Measurements from ENCODE around the gene PCDHGA7. TPM values are rescaled to one million over a fixed set of nuclear protein-coding genes. Genes with fewer than 3 reads are reported as not detected.
"Not testable (repeated sequence)": the region's sequence is repeated elsewhere in the genome, so short reads cannot be mapped to it uniquely, and the experiment has no call there.

PCDHGA7 gene
- total RNA-seq, 1 donor from 2014 or later: 5.2 TPM

DNA sequence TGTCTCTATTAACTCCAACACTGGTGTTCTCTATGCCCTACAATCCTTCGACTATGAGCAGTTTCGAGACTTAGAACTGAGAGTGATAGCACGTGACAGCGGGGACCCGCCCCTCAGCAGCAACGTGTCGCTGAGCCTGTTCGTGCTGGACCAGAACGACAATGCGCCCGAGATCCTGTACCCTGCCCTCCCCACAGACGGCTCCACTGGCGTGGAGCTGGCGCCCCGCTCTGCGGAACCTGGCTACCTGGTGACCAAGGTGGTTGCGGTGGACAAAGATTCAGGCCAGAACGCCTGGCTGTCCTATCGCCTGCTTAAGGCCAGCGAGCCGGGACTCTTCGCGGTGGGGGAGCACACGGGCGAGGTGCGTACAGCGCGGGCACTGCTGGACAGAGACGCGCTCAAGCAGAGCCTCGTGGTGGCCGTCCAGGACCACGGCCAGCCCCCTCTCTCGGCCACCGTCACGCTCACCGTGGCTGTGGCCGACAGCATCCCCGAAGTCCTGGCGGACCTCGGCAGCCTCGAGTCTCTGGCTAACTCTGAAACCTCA lies 40.3 kb downstream of the PCDHGA7 start:
- intact Hi-C loops (cut with DNase I): no loop called here
- Histone ChIP-seq H3K9me3 (peaks cover 98% of the 10 kb centered on the region), H3K36me3 (peaks cover 0 to 15% of the 10 kb centered on the region in 2 donors), H3K4me3 (no peak overlapping the region), H3K4me1 (no peaks in the 10 kb centered on the region), H3K27me3 (no peaks in the 10 kb centered on the region), H3K27ac (no peak overlapping the region)
- TF ChIP-seq, protein P1, sequence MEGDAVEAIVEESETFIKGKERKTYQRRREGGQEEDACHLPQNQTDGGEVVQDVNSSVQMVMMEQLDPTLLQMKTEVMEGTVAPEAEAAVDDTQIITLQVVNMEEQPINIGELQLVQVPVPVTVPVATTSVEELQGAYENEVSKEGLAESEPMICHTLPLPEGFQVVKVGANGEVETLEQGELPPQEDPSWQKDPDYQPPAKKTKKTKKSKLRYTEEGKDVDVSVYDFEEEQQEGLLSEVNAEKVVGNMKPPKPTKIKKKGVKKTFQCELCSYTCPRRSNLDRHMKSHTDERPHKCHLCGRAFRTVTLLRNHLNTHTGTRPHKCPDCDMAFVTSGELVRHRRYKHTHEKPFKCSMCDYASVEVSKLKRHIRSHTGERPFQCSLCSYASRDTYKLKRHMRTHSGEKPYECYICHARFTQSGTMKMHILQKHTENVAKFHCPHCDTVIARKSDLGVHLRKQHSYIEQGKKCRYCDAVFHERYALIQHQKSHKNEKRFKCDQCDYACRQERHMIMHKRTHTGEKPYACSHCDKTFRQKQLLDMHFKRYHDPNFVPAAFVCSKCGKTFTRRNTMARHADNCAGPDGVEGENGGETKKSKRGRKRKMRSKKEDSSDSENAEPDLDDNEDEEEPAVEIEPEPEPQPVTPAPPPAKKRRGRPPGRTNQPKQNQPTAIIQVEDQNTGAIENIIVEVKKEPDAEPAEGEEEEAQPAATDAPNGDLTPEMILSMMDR (IDR thresholded peaks at IDR 0.05): no peak
- TF ChIP-seq POLR2A (IDR thresholded peaks at IDR 0.05) (no peak), POLR2AphosphoS5 (IDR thresholded peaks at IDR 0.05; ENCODE audit: insufficient read depth in 1 of 2, low read depth in 1 of 2) (no peak)
- DNase-seq (ENCODE audit: extremely low spot score in 2 of 2): no peak

DNA sequence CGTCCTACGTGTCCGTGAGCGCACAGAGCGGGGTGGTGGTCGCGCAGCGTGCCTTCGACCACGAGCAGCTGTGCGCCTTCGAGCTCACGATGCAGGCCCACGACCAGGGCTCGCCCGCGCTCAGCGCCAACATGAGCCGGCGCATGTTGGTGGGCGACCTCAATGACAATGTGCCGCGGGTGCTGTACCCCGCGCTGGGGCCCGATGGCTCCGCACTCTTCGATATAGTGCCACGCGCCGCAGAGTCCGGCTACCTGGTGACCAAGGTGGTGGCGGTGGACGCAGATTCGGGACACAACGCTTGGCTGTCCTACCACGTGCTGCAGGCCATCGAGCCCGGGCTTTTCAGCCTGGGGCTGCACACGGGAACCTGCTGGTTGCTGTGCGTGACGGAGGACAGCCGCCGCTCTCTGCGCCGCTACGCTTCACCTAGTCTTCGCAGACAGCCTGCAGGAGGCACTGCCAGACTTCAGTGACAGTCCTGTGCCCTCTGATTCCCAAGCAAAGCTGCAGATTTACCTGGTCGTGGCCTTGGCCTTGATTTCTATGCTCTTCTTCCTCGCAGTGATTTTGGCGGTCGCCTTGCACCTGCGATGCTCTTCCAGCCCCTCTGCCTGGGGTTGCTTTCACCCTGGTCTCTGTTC lies 45.4 kb downstream of the PCDHGA7 start:
- Histone ChIP-seq H3K9me3 (peaks cover 92% of the 10 kb centered on the region), H3K36me3 (peaks cover 0 to 16% of the 10 kb centered on the region in 2 donors), H3K4me1 (no peaks in the 10 kb centered on the region), H3K27me3 (no peaks in the 10 kb centered on the region), H3K4me3 (no peak overlapping the region), H3K27ac (no peak overlapping the region)
- TF ChIP-seq POLR2A (IDR thresholded peaks at IDR 0.05) (no peak), POLR2AphosphoS5 (IDR thresholded peaks at IDR 0.05; ENCODE audit: insufficient read depth in 1 of 2, low read depth in 1 of 2) (no peak)
- TF ChIP-seq, protein P1 (IDR thresholded peaks at IDR 0.05): no peak
- intact Hi-C loops (cut with DNase I): no loop called here
- DNase-seq (ENCODE audit: extremely low spot score in 2 of 2): no peak

DNA sequence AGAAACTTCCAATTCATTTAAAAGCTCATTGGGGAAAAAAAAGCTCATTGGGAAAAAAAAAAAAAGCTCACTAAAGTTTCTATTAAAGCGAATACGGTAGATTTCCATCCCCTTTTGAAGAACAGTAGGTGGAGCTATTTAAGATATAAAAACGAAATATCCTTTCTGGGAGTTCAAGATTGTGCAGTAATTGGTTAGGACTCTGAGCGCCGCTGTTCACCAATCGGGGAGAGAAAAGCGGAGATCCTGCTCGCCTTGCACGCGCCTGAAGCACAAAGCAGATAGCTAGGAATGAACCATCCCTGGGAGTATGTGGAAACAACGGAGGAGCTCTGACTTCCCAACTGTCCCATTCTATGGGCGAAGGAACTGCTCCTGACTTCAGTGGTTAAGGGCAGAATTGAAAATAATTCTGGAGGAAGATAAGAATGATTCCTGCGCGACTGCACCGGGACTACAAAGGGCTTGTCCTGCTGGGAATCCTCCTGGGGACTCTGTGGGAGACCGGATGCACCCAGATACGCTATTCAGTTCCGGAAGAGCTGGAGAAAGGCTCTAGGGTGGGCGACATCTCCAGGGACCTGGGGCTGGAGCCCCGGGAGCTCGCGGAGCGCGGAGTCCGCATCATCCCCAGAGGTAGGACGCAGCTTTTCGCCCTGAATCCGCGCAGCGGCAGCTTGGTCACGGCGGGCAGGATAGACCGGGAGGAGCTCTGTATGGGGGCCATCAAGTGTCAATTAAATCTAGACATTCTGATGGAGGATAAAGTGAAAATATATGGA lies 48.0 kb downstream of the PCDHGA7 start, which contains the start of gene PCDHGA12:
TSS of gene PCDHGA12 (plus strand) at position 176 of the 782 bp plus-strand sequence. CDS start at position 429, 253 bp downstream.
- peaks cover 83% of the 10 kb centered on the region for H3K9me3 ChIP-seq
- H3K27ac ChIP-seq: no peak within 1 kb of the TSS
- no peaks in the 10 kb centered on the region for H3K4me1 ChIP-seq
- H3K36me3 ChIP-seq: peaks cover 0 to 22% of the 10 kb centered on the region in 2 donors
- intact Hi-C loops (cut with DNase I): no loop called here
- H3K4me3 ChIP-seq: peak within 1 kb of the TSS; percentile 20 to 24
- H3K27me3 ChIP-seq: no peaks in the 10 kb centered on the region
- no peak for DNase-seq (ENCODE audit: extremely low spot score in 2 of 2)
- TF ChIP-seq POLR2AphosphoS5 (IDR thresholded peaks at IDR 0.05; ENCODE audit: insufficient read depth in 1 of 2, low read depth in 1 of 2) (no peak), POLR2A (IDR thresholded peaks at IDR 0.05) (no peak)
- TF ChIP-seq, protein P1 (IDR thresholded peaks at IDR 0.05): peak in 2 of 3 experiments; percentile 6 to 20

DNA sequence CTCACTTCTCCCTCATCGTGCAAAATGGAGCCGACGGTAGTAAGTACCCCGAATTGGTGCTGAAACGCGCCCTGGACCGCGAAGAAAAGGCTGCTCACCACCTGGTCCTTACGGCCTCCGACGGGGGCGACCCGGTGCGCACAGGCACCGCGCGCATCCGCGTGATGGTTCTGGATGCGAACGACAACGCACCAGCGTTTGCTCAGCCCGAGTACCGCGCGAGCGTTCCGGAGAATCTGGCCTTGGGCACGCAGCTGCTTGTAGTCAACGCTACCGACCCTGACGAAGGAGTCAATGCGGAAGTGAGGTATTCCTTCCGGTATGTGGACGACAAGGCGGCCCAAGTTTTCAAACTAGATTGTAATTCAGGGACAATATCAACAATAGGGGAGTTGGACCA lies 48.7 kb downstream of the PCDHGA7 start:
- Histone ChIP-seq H3K4me3 (peak overlapping the region; percentile 20 to 24), H3K27me3 (no peaks in the 10 kb centered on the region), H3K4me1 (no peaks in the 10 kb centered on the region), H3K27ac (no peak overlapping the region), H3K9me3 (peaks cover 83% of the 10 kb centered on the region), H3K36me3 (peaks cover 0 to 22% of the 10 kb centered on the region in 2 donors)
- DNase-seq (ENCODE audit: extremely low spot score in 2 of 2): no peak
- intact Hi-C loops (cut with DNase I): no loop called here
- TF ChIP-seq POLR2A (IDR thresholded peaks at IDR 0.05) (no peak), POLR2AphosphoS5 (IDR thresholded peaks at IDR 0.05; ENCODE audit: insufficient read depth in 1 of 2, low read depth in 1 of 2) (no peak)
- TF ChIP-seq, protein P1 (IDR thresholded peaks at IDR 0.05): no peak

DNA sequence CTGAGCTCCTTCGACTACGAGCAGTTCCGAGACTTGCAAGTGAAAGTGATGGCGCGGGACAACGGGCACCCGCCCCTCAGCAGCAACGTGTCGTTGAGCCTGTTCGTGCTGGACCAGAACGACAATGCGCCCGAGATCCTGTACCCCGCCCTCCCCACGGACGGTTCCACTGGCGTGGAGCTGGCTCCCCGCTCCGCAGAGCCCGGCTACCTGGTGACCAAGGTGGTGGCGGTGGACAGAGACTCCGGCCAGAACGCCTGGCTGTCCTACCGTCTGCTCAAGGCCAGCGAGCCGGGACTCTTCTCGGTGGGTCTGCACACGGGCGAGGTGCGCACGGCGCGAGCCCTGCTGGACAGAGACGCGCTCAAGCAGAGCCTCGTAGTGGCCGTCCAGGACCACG lies 49.8 kb downstream of the PCDHGA7 start:
- H3K4me1 ChIP-seq; H3K27ac ChIP-seq; H3K27me3 ChIP-seq; intact Hi-C loops (cut with DNase I); H3K4me3 ChIP-seq; DNase-seq (ENCODE audit: extremely low spot score in 2 of 2): not testable (repeated sequence)
- Histone ChIP-seq H3K36me3 (peaks cover 0 to 17% of the 10 kb centered on the region in 2 donors), H3K9me3 (peaks cover 74% of the 10 kb centered on the region)

DNA sequence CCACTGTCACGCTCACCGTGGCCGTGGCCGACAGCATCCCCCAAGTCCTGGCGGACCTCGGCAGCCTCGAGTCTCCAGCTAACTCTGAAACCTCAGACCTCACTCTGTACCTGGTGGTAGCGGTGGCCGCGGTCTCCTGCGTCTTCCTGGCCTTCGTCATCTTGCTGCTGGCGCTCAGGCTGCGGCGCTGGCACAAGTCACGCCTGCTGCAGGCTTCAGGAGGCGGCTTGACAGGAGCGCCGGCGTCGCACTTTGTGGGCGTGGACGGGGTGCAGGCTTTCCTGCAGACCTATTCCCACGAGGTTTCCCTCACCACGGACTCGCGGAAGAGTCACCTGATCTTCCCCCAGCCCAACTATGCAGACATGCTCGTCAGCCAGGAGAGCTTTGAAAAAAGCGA lies 50.2 kb downstream of the PCDHGA7 start:
- H3K27ac ChIP-seq; H3K27me3 ChIP-seq; H3K4me1 ChIP-seq; DNase-seq (ENCODE audit: extremely low spot score in 2 of 2); intact Hi-C loops (cut with DNase I); H3K4me3 ChIP-seq: not testable (repeated sequence)
- H3K36me3 ChIP-seq: peaks cover 0 to 17% of the 10 kb centered on the region in 2 donors
- peaks cover 69% of the 10 kb centered on the region for H3K9me3 ChIP-seq
